OCI-LY7 (cell line): ENCODE results near the gene LPCAT3.

Source experiments
- CTCF ChIP-seq: fragments of 200-600 bp; sonication (generic); conservative IDR thresholded peaks from 2 replicates; pipeline ENCODE4 v1.5.1; 2014; ENCODE audit warnings: mild to moderate bottlenecking, antibody characterized with exemption, low read length, moderate library complexity, mixed read lengths
- EZH2phosphoT487 ChIP-seq: fragments of 200-600 bp; sonication (generic); IDR thresholded peaks from 2 replicates; pipeline ENCODE4 v1.6.1; 2018; ENCODE audit warnings: low read depth, borderline replicate concordance, mild to moderate bottlenecking, mixed run types, antibody characterized with exemption, low read length, moderate library complexity, mixed read lengths

GRCh38 chr12:6936636-6937480 lies 81.4 kb downstream of the LPCAT3 start:
- TF ChIP-seq CTCF: peak; percentile 67
- no peak for TF ChIP-seq EZH2phosphoT487
